GM19351 (cell line): ENCODE data around the gene TP63.

Experiments
- ATAC-seq: cut with Tn5 transposase; IDR thresholded peaks from one replicate; pipeline ENCODE4 v1.9.1; 2021; ENCODE audit warnings: mild to moderate bottlenecking, moderate library complexity; ENCODE audit not compliant: unreplicated experiment

TP63 gene

DNA sequence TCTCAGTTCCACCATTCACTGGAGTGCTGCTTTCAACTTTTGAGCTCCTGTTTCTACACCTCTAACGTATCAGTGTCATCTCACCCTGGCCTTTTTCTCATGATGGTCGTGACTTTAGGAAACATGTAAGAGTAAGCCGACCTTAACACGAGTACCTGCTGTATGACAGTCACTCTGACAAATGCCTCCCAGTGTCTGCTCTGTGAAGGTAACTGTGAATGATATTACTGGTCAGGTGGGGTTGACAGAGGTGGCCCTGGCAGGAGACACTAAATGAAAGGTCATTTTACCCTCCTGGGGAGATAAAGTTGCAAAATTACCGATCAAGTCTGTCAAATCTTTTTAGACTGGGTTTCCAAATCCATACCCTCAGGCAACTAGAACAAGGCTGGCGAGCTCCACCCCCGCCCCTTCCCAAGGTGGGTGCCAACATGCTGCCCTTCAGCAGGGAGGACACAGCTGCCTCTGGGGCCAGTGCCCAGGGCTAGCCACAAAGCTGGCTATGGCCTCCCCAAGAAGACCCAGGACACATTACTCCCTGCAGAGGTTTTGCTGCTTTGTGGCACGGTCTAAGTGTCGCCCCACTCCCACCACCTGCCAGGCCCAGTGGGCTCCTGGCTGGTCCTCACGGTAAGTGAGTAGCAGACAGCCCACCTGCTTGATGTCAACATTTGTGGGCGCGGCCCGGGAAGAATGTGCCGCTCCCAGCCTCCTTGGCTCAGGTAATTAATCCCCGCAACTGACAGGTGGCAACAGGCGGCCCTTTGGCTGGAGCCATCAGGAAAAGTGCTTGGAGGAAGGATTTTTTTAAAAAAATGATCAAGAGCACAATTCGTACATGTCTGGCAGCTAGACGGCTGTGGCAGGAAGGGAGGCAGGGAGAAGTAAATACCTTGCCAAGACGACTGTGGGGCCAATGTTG lies 211.8 kb downstream of the TP63 start:
- ATAC-seq = no peak

GRCh38 chr3:189845069-189845468 lies 213.9 kb downstream of the TP63 start:
- ATAC-seq = no peak

GRCh38 chr3:189848395-189849040 lies 217.3 kb downstream of the TP63 start:
- ATAC-seq = no peak

DNA sequence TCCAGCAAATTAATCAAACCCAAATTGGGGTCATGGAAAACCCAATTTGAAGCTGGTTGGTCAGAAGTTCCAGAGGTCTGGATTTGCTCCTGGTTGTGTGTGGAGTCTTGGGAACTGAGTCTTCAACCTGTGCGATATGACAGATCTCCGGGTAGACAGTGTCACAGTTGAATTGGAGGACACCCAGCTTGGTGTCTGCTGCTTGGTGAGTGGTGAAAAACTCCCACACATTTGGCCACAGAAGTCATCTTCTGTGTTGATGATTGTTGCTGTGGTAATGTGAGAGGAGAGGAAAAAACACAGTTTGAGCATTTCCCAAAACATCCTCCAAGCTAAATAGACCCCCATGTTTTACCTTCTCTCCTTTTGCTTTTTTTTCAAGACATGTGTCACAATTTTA lies 218.1 kb downstream of the TP63 start:
- ATAC-seq = peak; percentile 50

- no peak for ATAC-seq
These were observed 220.5 kb downstream of the TP63 start for GRCh38 chr3:189851682-189852081.

- ATAC-seq = no peak
These were observed 222.7 kb downstream of the TP63 start for GRCh38 chr3:189853906-189854305.

- no peak for ATAC-seq
These were observed 229.1 kb downstream of the TP63 start for GRCh38 chr3:189860296-189860695.

- no peak for ATAC-seq
These were observed 231.3 kb downstream of the TP63 start for GRCh38 chr3:189862385-189862998.

GRCh38 chr3:189863031-189863430 lies 231.8 kb downstream of the TP63 start:
- ATAC-seq = no peak

DNA sequence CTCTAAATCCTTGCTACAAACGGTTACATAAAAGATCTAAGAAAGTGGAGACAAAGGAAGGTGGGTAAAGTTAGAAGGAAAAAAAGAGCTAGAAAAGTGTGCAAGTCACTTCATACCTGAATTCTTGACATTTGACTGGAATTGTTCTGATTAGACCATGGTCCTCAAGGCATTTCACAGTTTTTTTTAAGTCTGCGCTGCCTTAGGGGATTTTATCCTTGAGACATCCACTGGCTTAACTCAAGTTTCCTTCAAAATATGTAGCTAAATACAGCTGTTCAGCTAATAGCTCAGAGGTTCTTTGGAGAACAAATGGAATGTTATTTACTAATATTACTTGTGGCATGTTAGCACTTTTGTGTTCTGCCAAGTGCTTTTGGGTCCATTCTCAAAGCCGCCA lies 236.9 kb downstream of the TP63 start:
- no peak for ATAC-seq

DNA sequence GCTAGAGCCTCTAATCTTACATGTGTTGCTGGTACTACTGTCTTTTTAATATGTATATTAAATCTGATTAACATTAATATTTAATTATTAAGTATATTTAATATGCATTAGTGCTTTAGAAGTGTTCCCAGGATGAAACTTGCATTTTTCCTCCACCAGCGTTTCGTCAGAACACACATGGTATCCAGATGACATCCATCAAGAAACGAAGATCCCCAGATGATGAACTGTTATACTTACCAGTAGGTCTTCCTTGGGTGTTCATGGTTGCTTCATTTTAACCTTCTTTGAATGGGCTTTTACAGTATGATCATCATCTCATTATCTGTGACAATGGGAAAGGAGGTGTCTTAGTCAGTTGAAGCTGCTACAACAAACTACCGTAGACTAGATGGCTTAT lies 238.0 kb downstream of the TP63 start:
- no peak for ATAC-seq

GRCh38 chr3:189871418-189871817 lies 240.2 kb downstream of the TP63 start:
- no peak for ATAC-seq

- ATAC-seq = peak; percentile 66
These were observed 252.0 kb downstream of the TP63 start for GRCh38 chr3:189883113-189883753.

GRCh38 chr3:189890496-189890895 lies 259.3 kb downstream of the TP63 start:
- no peak for ATAC-seq

DNA sequence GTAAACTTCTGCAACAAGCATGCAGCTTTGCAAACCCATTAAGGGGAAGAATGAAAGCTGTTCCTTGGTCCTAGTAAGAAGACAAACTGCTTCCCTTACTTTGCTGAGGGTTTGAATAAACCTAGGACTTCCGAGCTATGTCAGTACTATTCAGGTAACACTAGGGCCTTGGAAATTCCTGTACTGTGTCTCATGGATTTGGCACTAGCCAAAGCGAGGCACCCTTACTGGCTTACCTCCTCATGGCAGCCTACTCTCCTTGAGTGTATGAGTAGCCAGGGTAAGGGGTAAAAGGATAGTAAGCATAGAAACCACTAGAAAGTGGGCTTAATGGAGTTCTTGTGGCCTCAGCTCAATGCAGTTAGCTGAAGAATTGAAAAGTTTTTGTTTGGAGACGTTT lies 265.3 kb downstream of the TP63 start:
- no peak for ATAC-seq

DNA sequence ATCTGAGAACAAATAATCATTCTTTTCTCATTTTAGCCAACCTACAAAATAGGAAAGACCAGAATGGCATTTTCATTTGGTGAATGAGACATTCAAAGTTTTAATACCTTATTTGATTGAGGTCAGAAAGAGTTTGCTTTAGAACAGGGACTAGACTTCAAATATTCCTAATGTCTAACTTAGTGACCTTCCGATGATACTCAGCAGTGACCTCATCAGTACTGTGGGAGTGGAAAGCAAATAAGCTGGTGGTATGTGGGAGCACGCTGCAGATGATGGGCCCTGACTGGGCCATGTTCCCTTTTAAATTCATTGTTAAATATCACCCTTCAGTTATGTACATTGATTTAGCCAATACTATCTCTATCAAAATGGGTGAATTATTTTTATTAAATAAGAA lies 266.2 kb downstream of the TP63 start:
- no peak for ATAC-seq

DNA sequence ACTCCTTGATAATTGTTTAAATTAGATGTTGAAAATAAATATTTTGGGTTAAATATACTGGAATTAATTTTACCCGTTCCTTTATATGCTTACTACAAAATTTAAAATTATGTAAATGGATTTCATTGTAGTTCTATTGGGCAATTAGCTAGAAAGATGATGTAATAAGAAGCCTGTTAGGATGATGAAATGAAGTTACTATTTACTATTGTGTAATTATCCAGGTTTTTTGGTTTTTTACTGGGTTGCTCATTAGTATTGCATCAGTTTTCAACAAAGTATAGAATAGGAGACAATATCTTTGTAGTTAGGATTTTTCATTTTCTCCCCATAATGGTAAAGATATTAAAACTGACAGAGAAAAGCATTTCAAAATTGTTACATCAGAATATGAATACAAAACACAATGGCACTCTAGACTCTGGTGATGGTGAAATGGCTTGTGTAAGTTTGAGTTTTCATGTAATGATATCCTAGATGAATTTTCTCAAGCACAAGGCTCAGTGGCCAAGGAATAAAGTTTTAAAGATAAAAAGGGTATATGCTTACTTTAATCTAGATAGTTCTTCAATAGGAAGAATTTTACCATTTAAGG lies 267.5 kb downstream of the TP63 start:
- no peak for ATAC-seq

GRCh38 chr3:189899186-189899585 lies 268.0 kb downstream of the TP63 start:
- no peak for ATAC-seq

- ATAC-seq = no peak
These were observed 269.4 kb downstream of the TP63 start for GRCh38 chr3:189900578-189900977.

DNA sequence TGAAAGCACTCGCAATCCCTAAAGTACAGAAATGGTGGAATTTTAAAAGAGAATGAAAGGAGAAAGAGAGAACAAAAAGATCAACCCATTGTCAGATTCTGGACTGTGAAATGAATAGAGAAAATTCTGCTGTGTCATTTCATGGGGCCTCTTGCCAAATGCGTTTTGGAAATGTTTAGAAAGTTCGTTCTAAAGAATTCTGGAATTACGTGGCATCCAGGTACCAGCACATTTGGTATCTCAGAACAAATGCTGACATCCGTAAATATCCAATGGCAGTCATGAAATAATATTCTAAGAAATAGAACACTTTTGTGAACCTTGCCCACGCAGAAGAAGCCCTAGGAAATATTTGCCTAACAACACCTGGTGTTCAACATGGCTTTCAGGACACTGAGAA lies 270.3 kb downstream of the TP63 start:
- ATAC-seq = no peak
